HG03575 (cell line): ENCODE data around the gene TMEM154.

ENCODE experiments used
- ATAC-seq: cut with Tn5 transposase; IDR thresholded peaks from one replicate; pipeline ENCODE4 v1.9.1; 2021; ENCODE audit not compliant: unreplicated experiment, insufficient number of reproducible peaks, low FRiP score; ENCODE audit errors: extremely low read depth

The TMEM154 gene

GRCh38 chr4:152698089-152698499, 18.3 kb upstream of the TMEM154 start:
- ATAC-seq = no peak

GRCh38 chr4:152697284-152698088, 17.7 kb upstream of the TMEM154 start:
- ATAC-seq = no peak

- peak; percentile 95 for ATAC-seq
These were observed 17.0 kb upstream of the TMEM154 start for GRCh38 chr4:152696764-152697261.

- no peak for ATAC-seq
These were observed 14.1 kb upstream of the TMEM154 start for GRCh38 chr4:152693871-152694270.

GRCh38 chr4:152691761-152692160, 12.0 kb upstream of the TMEM154 start:
- ATAC-seq = no peak

GRCh38 chr4:152690706-152691651, 11.2 kb upstream of the TMEM154 start:
- ATAC-seq = no peak

GRCh38 chr4:152689615-152690501, 10.1 kb upstream of the TMEM154 start:
- no peak for ATAC-seq

- ATAC-seq = no peak
These were observed 8.3 kb upstream of the TMEM154 start for GRCh38 chr4:152687974-152688599.

- no peak for ATAC-seq
These were observed 6.7 kb upstream of the TMEM154 start for GRCh38 chr4:152686452-152687013.

GRCh38 chr4:152684587-152684986, 4.8 kb upstream of the TMEM154 start:
- ATAC-seq = no peak

- no peak for ATAC-seq
These were observed 4.2 kb upstream of the TMEM154 start for GRCh38 chr4:152684007-152684406.

GRCh38 chr4:152682143-152682941, 2.5 kb upstream of the TMEM154 start:
- ATAC-seq = no peak

GRCh38 chr4:152680988-152681603, 1.3 kb upstream of the TMEM154 start:
- no peak for ATAC-seq

- ATAC-seq = no peak
These were observed 956 bp downstream of the TMEM154 start for GRCh38 chr4:152678841-152679240.

GRCh38 chr4:152677117-152677516, 2.7 kb downstream of the TMEM154 start:
- ATAC-seq = no peak

- ATAC-seq = no peak
These were observed 3.5 kb downstream of the TMEM154 start for GRCh38 chr4:152676052-152676854.
